Stimulated activated CD4-positive, alpha-beta T cell treated with anti-CD3 and anti-CD28 coated beads, TNF-alpha, amount 100 ng/mL, for 24 hours (primary cell): ENCODE data around the gene TROAP.
"Not testable (repeated sequence)": the region's sequence is repeated elsewhere in the genome, so short reads cannot be mapped to it uniquely, and the experiment has no call there.

ENCODE experiments used
- DNase-seq, 3 experiments: peaks; one replicate each; pipeline ENCODE4 v3.0.0-alpha.2; 2020; ENCODE audit warnings: low read depth in 3 of 3

The TROAP gene, protein sequence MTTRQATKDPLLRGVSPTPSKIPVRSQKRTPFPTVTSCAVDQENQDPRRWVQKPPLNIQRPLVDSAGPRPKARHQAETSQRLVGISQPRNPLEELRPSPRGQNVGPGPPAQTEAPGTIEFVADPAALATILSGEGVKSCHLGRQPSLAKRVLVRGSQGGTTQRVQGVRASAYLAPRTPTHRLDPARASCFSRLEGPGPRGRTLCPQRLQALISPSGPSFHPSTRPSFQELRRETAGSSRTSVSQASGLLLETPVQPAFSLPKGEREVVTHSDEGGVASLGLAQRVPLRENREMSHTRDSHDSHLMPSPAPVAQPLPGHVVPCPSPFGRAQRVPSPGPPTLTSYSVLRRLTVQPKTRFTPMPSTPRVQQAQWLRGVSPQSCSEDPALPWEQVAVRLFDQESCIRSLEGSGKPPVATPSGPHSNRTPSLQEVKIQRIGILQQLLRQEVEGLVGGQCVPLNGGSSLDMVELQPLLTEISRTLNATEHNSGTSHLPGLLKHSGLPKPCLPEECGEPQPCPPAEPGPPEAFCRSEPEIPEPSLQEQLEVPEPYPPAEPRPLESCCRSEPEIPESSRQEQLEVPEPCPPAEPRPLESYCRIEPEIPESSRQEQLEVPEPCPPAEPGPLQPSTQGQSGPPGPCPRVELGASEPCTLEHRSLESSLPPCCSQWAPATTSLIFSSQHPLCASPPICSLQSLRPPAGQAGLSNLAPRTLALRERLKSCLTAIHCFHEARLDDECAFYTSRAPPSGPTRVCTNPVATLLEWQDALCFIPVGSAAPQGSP

DNA sequence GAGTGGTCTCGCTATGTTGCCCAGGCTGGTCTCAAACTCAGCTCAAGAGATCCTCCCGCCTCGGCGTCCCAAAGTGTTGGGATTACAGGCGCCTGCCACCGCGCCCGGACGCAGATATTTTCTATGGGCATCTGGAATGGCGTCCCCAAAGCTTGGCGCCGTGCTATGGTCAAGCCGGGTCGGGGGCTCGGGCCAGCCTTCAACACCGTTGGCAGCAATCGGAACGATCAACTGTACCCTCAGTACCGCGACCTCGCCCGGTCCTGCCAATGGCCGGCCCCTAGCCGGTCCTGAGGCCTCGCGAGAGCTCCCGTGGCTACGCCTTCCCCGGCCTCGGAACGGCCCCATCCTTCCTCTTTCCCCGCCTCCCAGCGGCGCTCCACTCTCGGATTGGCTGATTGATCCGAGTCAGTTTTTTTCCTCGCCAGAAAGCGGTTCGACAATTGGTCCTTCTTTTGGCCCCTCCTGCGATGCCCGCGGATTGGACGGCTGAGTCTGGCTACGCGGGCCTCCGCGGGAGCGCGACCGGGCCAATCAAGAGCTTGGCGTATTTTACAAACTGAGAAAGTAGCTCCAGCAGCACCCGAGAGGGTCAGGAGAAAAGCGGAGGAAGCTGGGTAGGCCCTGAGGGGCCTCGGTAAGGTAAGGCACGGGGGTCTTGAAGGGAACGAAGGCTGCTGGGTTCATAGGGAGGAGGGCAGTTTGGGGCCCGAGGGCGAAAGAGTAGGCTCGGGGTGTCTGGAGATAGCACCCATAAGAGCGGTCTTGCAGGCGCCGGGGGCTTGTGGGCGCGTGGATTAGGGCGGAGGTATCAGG, at the start of gene TROAP:
TSS of gene TROAP (plus strand) at position 548 of the 816 bp plus-strand sequence. CDS start 354 bp downstream, outside the sequence.
- peak; percentile 91 to 97 (median 97) for DNase-seq

DNA sequence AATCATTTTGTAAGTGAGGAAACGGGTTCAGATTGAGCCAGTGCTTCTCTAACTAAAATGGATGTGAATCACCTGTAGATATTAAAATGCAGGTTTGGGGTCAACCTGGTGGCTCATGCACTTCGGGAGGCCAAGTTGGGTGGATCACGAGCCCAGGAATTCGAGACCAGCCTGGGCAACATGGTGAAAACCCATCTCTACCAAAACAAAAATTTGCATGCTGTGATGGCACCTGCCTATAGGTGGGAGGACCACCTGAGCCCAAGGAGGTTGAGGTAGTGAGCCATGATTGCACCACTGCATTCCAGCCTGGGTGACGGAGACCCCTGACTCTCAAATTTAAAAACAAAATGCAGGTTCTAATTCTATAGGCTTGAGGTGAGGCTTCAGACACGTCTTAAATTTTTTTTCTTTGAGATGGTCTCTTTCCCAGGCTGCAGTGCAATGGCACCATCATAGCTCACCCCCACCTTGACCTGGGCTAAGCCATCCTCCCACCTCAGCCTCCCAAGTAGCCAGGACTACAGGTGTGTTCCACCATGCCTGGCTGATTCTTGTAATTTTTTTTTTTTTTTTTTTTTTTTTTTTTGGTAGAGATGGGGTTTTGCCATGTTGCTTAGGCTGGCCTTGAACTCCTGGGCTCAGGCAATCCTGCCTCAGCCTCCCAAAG, 49.2 kb upstream of the TROAP start:
- no peak for DNase-seq

DNA sequence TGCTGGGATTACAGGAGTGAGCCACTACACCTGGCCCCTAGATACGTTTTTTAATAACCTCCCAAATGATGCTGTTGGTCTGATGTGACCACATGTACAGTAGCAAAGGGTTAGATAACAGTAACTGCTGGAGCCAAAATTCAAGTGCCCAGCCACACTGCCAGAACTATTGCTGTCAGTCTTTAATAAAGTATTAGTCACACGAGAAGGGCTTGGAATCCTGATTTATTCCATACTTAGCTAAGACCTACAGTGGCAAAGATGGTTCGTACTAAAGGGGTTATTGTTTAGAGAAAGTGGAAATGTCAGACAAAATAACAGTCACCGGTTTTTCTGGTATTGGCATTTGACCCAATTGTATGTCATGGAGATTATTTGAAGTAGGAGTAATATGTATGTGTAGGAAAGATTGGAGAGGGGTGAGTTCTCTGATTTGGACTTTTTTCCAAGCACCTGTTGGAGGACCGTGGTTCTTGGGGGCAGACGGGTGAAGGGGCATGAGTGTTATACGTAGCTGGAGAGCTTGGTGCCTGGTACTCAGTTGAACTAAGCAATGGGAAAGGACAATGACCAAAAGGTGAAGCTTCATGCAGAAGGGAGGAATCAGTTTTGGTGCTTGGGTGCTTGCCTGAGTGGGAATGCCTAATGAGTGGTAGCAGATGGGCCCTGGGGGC, 48.5 kb upstream of the TROAP start:
- DNase-seq, result no peak

DNA sequence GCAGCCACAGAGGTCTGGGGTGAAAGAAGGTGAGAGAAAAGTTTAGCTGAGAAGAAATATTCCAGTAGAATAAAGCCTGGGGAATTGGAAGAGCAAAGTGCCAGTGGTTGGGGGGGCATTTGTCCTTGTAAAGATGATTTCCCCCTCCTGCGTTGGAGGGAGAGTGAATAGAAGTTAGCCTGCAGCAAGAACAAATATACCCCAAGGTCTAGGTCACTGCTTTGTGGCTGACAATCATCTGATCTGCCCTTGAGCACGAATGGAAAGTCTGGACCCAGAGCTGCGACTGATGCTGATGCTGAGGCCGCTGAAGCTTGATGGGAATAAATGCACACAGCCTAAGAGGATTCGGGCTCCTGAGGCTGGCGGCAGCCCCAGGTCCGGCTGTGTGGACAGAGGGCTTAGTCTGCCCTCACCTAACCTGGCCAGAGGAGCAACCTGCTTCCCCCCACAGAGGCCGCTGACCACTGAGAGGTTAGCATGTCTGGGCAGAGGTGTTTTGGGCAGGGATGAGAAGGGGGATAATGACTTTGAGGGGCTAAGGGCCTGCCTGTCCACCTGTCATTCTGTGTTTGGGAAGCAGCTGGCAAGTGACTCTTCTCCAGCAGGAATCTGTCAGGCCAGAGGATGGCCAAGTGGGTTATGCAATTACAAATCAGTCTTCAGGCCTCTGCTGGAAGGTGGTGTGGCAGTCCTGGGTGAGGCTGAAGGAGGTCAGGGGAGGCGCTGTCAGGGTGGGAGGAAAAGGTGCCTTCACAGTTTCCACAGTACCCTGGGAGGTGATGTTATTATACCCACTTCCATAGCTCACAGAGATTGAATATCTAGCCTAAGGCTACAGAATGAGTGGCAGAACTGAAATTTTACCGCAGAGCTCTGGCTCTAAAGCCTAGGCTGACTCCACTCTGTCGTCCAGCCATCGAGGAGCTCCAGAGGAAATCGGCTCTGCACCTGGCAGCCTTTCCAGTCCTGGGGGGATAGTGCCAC, 46.5 kb upstream of the TROAP start:
- no peak for DNase-seq

DNA sequence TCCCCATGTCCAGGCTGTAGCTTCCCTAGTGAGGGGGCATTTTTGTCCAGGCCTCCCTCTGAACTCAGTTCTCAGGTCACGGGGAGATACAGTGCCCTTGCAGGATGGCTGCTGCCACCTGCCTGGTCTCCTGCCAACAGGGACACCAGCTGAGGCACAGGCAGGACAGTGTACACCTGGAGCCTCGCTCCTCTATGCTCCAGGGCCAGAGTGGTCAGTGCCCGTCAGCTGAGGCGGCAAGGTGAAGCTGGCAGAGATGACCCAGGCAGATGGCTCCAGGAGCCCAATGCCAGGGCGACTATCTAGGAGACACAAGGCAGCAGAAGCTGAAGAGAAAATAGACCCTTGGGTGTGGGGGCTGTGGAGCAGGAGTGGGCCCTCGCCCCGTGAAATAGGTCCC, 45.6 kb upstream of the TROAP start:
- DNase-seq, result no peak

DNA sequence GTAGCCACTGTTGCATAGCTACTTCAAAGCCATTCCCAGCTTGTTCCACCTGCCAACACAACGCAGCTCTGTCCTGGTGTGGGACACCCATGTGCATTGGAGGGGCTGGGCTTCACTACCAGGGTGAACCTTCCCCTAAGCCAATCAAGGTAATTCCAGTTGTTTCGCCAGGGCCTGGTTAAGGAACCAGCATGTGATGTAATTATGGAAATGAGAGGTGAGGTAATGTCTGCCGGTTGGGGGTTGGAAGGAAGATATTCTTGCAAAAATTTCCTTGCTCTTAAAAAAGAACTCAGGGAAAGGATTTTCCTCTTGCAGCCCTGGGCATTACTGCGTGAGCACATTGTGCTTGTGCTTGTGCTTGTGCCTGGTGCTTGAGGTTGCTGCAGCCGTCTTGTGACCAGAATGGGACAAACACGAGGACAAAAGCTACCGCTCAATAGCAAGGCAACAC, 43.3 kb upstream of the TROAP start:
- no peak for DNase-seq

DNA sequence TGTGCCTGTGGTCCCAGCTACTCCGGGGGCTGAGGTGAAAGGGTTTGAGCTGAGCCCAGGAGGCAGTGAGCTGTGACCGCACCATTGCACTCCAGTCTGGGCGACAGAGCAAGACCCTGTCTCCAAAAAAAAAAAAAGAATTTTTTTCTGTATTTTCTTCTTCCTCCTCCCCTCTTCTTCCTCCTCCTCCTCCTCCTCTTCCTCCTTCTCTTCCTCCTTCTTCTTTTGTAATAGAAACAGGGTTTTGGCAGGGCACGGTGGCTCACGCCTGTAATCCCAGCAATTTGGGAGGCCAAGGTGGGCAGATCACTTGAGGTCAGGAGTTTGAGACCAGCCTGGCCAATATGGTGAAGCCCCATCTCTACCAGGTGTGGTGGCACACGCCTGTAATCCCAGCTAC, 42.5 kb upstream of the TROAP start:
- not testable (repeated sequence) for DNase-seq

DNA sequence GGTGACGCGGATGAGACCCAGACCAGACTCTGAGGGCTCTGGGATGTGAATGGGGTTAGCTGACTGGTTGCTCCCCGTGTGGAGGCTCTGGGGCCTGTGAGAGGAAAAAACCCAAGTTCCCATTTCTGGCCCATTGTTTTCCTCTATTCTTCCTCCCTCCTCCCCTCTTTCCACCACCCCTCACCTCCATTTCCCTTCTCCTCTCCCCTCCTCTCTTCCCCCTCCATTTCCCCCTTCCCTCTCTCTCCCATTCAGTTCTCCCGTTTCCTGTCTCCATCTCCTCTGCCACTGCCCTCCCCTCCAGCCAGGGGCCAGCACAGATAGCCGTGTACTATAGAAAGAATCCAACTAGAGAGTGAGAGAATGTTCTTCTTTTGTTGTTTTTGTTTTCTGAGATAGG, 40.8 kb upstream of the TROAP start:
- DNase-seq, result no peak

DNA sequence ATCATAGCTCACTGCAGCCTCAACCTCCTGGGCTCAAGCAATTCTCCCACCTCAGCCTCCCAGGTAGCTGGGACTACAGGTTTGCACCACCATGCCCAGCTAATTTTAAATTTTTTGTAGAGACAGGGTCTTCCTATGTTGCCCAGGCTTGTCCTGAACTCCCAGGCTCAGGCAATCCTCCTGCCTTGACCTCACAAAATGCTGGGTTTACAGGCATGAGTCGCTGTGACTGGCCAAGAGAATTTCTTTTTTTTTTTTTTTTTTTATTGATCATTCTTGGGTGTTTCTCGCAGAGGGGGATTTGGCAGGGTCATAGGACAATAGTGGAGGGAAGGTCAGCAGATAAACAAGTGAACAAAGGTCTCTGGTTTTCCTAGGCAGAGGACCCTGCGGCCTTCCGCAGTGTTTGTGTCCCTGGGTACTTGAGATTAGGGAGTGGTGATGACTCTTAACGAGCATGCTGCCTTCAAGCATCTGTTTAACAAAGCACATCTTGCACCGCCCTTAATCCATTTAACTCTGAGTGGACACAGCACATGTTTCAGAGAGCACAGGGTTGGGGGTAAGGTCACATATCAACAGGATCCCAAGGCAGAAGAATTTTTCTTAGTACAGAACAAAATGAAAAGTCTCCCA, 40.2 kb upstream of the TROAP start:
- not testable (repeated sequence) for DNase-seq

DNA sequence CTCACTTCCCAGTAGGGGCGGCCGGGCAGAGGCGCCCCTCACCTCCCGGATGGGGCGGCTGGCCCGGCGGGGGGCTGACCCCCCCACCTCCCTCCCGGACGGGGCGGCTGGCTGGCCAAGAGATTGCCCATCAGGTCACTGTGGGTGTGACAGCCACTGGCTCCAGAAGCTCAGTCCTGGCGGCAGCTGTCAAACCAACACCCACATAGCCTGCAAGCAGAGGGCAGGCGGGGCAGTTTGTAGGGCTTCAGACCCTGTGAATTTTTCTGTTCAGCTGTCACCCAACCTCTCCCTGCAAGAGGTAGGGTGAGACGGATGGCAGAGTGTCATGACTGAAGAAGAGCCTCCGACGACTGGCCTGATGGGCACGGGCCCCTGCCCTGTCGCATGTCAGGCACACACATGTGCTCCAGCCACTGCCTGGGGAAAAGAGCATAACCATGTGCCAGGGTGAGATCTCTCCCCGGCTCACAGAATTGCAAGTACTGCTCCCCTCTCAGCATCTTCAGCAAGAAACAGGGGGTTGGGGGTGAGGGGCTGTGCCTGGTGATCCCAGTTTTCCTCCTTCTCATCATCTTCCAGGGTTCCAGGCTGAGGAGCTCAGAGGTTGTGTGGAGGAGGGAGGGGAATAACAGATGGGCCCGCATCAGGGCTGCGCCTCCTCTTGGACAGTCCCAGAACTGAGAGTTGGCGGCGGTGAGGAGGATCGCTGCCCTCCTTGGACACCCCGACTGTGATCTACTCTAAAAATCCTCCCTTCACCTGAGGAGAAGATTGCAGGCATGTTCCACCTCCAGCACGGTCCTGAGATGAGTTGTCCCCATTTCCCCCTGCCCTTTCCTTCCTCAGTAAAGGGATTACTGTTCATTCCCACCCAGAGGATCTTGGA, 39.3 kb upstream of the TROAP start:
- DNase-seq, result no peak

DNA sequence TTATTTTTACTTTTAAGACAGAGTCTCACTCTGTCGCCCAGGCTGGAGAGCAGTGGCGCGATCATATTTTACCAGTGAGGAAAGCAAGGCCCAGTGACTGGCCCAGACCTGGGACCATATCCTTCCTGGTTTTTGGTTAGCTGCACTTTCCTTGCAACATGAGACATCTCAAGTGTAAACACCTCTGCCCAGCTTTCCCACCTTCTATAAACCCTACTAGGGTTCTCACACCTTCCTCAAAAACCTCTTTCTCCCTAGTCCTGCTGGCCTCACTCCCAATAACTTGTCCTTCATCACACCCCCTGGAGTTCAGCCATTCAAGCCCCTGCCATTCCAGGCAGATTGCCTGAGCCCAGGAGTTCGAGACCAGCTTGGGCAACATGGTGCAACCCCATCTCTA, 38.4 kb upstream of the TROAP start:
- no peak for DNase-seq

DNA sequence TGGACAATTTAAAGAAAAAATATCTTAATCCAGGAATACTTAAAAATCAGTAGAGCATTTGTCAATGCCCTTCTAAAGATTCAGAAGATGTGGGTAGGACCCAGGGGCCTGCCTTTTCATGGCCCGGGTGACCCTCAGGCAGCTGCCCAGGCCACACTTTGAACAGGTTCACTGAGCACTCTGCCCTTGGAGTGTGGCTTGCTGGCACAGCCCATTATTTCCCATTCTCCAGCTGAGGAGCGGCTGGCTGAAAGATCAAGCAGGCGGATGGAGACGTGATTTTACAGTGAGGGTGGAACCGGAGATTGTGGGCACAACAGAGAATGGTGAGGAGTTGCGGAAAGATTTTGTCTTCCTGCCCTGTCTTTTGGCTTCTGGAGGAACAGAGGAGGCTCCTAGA, 35.2 kb upstream of the TROAP start:
- DNase-seq, result no peak

DNA sequence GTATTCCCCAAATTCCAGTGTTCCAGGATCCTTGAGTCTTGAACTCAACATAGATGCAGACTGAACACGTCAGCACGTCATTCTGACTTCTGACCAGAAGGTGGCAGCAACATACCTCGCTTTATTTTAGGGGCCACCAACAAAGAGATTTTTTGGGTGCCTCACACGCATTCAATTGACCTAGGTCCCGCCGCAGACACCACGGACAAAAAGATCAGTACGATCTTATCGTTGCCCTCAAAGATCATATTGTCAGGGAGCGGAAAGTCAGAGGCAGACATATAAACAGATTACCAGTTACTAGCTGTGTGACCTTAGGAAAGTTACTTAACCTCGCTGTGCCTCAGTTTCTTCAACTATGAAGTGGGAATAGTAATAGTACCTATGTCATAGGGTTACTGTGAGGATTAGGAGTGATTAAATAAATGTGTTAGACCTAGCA, 34.6 kb upstream of the TROAP start:
- DNase-seq, result peak in 2 of 3 experiments; percentile 54 to 65

DNA sequence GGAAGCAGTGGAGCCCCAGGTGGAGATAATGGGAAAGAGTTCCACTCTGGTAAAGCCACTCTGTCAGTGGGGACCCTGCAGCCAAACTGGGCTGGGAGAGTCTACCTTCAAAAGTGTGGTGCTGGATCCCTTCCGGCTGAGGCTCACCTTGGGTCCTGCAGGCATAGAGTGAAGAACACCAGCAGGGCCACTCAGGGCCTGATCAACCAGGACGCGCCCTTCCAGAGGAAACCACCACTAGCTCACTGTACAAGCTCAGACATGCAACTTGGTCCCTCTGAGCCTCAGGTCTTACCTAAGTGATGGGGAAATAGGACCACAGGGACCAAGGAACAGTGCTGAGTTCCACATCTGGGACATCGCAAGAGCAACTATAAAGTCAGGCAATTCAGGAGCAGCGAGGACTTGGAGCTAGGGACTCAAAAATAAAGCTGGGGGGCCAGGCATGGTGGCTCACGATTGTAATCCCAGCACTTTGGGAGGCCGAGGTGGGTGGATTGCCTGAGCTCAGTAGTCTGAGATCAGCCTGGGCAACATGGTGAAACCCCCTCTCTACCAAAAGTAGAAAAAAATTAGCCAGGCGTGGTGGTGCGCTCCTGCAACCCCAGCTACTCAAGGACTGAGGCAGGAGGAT, 34.0 kb upstream of the TROAP start:
- no peak for DNase-seq

DNA sequence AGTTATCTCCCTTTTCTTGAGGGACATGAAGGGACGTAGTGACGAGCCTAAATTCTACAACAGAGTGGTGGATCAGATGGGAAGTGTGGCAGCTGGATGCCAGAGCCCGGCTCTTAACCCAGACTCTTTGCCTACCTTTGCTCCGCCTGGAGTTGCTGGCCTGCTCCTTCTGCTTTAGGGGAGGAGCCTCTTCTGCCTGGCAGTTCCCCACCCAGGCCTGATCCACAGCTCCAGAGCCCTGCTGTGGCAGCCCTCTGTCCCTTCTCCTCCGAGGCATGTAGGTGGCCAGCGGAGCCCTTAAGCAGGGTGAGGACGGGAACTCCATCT, 30.4 kb upstream of the TROAP start:
- no peak for DNase-seq

DNA sequence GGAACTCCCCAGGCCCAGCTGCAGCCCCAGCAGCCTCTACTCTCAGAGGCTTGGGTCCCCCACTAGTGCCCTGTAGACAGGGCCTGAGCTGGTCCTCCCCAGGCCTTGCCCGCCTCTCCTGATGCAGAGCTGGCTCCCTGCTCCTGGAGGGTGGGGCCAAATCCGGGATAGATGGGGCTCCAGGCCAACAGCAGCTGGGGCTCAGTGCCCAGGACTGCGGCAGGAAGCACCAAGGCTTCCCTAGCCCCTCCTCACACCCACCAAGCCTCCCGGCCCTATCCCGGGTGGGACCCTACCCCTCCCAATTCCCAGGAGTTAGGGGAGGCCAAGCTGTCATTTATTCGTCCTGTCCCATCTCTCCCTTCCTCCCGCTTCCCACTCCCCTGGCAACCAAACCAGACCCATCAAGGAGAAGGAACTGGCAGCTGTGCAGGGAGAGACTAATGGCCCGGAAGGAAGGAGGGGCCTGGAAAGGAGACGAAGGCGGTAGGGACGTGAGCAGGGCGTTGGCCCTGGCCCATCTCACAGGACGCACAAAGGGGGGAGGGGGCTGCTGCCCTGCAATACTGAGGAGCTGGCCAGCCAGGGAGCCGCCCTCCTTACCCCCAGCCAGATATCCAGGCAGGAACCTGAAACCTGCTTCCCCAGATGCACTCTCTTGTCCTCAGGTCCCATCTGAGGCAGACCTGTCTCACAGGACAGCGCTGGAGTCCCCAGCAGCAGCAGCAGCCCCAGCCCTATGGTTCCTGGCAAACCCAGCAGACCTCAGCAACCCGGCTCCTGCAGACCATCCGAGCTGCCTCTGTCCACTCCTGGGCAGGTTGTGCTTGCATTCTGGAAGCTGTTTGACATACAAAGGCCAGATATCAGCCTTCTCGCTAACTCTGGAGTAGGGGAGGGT, 29.7 kb upstream of the TROAP start:
- no peak for DNase-seq
